Stimulated activated CD4-positive, alpha-beta T cell treated with anti-CD3 and anti-CD28 coated beads, TNF-alpha, amount 100 ng/mL, for 1 hour (primary cell): ENCODE results near the gene ADARB2.
"Not testable (repeated sequence)": the region's sequence is repeated elsewhere in the genome, so short reads cannot be mapped to it uniquely, and the experiment has no call there.

ENCODE experiments used
- DNase-seq, 3 donors: peaks; one replicate each; pipeline ENCODE4 v3.0.0-alpha.2; 2020; ENCODE audit warnings: low read depth in 3 of 3, low spot score in 1 of 3

ADARB2 gene

DNA sequence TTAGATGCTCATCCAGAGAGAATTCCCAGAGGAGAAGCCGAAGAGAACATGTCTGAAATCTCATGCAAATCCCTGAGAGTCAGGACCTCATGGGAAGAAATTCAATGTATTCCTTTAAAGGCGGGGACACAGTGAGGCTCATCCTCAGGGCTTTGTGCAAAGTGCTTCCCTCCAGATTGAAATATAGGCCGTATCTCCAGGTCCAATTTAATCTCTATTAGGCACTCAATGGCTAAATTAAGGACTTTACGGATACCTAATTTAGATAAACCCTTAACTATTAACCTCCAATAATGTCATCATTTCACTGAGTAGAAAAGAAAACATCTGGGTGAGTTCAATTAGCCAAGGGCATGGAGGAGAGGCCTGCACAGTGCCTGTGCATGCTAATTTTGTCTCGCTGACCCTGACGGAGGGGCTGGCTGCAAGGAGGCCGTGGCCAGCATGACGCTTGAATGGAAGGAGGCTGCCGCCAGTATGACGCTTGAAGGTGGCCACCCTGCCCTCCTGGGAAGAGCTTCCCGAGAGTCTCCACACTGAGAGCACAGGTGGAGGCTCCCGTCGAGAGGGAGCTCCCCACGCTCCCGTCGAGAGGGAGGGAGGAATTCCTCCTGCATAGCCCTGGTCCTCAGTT, 287.6 kb downstream of the ADARB2 start:
- DNase-seq, result no peak

DNA sequence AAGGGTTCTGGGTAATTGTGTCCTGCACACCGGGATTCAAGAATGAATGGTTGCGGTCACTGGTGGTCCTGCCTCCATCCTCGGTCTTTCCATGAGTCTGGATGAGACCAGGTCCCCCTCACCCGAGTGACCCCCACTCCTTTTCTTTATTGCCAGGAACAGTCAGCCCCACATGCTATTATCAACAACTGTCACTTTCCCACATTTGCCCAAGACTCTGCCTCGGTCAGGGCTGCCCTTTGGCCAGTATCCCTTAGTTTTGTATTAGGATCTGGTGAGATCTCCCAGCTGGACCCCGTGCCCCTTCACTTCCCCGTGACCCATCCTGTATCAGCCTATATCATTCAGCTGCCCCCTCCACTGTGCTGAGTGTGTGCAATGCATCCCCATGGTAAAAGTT, 288.3 kb downstream of the ADARB2 start:
- no peak for DNase-seq

DNA sequence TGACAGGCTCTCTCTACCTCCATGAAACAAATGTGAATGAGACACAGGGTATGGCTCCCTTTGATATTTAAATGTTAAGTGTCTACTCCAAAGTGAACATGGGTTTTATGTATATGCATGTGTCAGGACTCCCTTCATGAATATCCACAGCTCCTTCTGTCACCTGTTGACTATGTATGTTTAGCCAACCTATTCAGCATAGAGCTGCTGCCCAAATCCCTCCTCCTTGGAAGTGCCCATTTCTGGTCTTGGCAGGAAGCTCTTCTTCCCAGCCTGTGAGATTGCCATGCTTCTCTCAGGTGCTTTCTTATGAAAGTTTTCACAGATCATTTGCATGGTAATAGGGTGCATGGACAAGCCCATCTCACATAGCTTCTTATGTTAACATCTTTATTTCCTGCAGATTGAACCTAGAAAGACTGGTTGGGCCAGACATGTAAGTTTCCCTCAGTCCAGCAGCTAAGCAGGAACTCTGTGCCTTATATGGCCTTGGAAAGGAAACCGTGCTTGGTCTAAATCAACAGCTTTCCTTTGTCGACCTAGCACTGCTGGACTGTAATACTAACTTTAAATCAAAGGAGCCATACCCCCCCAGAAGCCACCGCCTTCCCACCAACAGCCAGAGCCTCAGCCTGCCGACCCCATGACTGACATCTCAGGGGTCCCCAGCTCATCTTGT, 288.9 kb downstream of the ADARB2 start:
- DNase-seq, result no peak

DNA sequence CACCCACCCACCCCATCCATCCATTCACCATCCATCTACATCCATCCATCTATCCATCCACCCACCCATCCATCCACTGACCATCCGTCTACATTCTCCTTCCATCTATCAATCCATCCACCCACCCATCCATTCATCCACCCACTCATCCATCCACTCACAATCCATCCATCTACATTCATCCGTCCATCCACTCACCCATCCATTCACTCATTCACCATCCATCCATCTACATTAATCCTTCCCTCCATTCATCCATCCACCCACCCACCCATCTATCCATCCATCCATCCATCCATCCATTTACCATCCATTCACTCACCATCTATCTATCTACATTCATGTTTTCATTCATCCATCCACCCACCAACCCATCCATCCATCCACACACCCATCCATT, 292.5 kb downstream of the ADARB2 start:
- no peak for DNase-seq

DNA sequence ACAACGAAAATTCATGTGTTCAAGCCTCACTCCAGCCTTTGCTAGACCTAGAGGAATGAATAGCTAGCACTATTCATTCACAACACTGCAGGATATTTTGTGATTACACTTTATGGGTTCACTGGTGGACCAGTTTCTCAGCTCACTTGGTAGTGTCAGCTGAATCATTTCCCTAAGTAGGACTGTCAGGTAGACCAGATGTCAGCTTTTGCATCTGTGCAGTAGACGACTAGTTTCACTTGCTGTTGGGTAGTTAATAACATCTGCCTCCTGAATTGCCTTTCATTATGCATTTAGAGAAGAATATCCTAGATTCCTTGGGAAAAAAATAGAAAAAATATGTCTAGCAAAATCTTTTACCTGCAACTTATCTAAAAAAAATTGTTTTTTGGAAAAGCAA, 296.4 kb downstream of the ADARB2 start:
- no peak for DNase-seq

DNA sequence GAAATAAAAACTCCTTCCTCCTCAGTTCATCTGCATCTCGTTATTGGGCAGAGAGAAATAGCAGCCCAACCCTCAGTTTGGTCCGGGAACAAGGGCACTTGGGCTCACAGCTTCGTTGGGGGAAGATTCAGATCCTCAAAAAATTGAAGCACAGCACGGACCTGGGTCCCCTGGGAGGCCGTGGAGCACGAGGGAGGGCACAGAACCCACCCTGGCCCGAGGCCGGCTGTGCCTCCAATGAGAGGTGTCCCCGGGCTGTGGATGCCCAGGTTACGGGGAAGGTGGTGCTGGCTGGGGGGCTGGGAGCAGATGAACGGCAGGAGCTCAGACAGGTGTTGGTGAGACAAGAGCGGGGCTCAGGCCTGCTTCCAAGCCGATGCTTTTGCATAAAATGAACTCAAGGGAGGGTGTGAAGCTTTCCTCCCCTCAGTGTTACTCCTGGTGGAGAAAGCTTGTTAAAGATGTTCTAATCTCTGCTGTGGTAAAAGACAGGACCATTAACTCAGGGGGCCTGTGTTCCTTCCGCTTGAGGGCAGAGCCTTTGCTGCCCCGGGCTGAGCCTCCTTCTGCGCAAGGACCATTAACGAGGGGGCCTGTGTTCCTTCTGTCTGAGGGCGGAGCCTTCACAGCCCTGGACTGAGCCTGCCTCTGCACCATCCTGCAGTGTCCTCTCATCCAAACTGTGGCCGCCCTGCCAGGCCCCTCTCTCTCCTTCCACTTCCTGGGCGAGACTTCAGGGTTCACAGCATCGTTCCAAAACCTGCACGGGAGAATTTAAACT, 302.2 kb downstream of the ADARB2 start:
- DNase-seq, result no peak

DNA sequence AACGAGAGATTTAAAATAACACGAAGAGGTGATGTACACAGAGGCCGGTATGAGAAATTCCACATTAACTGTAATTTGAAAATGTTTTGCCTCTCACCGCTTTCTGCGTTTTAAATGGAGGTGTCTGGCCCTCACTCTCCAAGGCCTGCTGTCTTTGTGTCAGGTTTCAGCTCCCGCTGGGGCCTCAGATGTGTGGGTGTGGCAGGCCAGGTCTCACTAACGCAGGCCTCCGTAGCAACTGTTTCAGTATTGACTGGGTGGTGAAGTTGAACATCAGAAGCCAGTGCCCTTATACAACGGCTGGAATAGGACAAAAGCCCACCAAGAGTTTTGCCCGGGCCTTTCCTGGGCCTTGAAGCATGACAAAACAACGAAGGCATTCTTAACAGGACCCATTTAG, 303.1 kb downstream of the ADARB2 start:
- no peak for DNase-seq

DNA sequence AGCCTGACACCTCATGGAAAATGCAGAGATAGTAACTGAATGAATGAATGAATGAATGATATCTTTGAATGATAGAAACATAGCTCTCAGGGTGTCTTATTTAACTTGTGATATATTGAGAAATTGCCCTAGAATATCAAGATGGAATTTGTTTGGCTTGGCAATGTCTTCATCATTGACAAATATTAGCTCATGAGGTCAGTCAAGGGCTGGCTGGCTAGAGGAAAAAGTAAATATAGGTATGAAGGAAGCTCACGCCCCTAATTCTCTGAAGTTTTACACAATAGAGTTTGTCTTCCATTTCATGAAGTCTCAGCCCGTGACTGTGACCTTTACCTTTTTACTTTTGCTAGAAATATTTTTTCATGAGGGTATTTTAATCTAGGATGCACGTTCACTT, 305.2 kb downstream of the ADARB2 start:
- no peak for DNase-seq

DNA sequence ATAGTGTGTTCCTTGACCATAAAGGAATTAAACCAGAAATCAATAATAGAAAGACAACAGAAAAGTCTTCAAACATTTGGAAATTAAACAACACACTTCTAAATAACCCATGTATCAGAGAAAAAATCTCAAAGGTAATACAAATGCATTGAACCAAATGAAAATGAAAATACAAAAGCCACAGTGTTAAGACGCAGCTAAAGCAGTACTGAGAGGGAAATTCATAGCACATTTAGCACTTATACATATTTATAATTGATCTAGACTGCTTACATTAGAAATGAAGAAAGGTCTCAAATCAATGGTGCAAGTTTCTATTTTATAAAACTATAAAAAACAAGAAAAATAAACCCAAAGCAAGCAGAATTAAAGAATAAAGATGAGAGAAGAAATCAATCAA, 306.1 kb downstream of the ADARB2 start:
- no peak for DNase-seq

DNA sequence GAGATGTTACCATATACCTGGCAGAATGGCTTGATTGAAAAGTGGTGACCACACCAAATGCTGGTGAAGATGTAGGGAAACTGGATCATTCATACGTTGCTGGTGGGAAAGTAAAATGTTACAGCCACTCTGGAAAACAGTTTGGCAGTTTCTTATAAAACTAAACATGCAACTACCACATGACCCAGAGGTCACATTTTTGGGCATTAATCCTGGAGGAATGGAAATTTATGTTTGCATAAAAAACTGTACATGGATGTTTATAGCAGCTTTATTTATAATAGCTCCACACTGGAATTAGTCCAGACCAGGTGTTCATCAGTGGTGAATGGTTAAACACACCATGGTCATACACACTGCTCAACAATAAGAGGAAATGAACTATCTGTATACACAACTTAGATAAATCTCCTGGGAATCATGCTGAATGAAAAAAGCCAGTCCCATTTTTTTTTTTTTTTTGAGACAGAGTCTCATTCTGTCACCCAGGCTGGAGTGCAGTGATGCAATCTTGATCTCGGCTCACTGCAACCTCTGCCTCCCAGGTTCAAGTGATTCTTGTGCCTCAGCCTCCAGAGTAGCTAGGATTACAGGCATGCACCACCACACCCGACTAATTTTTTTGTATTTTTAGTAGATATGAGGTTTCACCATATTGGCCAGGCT, 309.7 kb downstream of the ADARB2 start:
- not testable (repeated sequence) for DNase-seq

DNA sequence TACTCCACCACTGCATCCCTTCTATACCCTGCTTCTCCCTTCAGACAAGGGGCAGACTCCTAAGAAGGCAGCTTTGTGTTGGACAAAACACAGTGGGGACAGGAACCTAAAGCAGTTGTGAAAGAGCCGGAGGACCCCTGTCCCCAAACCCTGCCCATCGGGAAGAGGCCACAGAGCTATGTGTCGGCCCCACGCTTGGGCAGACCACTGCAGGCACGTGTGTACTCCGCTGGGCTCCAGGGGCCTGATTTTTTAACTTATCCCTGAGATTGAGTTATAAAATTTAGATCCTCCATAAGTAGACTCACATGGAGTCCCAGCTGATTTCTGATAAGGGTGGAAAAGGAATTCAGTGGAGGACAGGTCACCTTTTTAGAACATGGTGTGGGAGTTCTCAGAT, 310.5 kb downstream of the ADARB2 start:
- no peak for DNase-seq

DNA sequence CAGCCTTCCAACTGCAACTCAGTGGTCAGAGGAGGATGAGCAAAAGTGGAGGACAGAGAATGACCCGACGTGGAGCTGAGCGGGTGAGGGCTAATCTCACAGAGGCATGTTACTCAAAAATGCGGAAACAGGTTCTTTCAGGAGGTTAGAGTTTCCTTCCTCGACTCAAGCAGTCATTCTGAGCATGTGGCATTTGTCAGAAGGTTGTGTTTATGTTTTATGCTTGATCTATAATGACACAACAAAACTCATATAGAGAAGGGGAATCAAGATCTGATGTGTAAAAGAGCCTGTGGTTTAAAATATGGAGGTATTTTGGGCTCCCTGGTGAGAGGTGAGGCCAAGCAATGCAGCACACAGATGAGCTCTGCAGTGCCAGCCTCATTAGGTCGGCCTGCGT, 311.4 kb downstream of the ADARB2 start:
- DNase-seq, result no peak

DNA sequence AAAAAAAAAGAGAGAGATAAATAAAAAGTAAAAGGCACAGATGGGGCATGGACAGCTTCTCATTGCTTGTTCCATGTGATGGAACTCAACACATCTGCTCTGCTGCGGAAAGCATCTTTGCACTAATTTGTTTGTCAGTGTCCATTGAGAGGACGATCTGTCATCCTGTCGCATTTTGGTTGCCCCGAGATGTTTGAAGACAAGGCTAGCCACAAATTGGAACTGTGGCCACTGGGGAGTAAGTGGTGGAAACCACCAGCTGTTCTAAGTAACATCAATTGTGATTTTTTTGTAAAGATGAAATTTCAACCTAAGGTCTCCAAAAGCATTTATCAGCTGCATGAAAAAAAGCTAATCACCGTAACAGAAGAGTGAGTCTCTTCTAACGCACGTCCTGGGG, 312.7 kb downstream of the ADARB2 start:
- DNase-seq, result no peak

DNA sequence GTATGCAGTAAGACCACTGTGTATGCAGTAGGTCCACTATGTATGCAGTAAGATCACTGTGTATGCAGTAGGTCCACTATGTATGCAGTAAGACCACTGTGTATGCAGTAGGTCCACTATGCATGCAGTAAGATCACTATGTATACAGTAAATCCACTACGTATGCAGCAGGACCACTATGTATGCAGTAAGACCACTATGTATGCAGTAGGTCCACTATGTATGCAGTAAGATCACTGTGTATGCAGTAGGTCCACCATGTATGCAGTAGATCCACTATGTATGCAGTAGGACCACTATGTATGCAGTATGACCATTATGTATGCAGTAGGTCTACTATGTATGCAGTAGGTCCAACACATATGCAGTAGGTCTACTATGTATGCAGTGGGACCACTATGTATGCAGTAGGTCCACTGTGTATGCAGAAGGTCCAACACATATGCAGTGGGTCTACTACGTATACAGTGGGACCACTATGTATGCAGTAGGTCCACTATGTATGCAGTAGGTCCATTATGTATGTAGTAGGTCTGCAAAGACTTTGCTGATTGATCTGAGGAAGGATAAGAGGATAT, 313.6 kb downstream of the ADARB2 start:
- no peak for DNase-seq

DNA sequence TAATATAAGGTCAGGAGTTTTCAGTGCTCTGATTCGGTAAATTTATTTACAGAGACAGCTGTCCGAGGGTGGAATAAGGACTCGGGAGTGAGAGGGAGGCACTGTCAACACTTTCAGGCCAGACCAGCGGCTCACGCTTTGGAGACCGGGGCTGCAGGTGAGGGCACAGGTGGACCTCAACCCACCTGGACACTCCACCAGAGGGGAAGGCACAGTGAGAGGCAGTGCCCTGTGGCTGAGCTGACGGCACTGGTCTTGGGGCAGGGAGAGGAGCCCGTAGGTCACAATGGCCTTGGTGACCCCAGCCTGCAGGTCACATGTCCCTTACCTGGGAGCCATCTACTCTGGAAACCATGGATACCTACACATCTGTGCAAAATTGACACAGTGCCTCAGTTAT, 315.1 kb downstream of the ADARB2 start:
- no peak for DNase-seq

DNA sequence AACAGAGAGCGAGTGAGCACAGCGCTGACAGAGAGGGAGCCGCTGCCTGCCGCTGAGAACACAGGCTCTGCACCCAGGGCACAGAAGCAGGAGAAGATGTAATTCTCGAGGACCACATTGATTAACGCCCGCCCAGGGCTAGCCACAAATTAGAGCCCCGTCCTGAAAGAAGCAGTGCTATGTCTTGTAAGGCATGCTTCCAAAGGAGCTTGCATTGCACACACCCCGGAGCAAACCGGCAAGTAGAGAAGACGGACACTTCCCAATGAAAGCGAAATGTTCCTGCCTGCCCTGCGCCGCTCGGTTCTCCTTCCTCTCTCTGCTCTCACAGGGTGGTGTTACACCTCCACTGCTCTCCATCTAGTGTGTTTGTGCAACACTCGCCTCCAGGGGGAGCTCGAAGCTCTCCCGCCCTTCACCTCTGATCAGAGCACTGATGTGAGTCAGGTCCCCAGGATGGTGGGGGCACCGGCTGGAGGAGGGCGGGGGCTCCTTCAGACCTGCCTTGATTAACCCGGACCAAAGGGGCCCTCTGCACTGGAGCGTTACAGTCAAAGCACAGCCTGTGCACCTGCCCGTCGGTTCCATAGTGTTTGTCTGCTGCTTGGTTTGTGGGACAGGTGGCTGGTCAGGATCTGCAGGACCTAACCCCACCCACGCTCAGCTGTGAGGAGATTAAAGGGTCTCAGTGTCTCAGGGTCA, 316.5 kb downstream of the ADARB2 start:
- peak; percentile 3 to 51 (median 12) for DNase-seq

DNA sequence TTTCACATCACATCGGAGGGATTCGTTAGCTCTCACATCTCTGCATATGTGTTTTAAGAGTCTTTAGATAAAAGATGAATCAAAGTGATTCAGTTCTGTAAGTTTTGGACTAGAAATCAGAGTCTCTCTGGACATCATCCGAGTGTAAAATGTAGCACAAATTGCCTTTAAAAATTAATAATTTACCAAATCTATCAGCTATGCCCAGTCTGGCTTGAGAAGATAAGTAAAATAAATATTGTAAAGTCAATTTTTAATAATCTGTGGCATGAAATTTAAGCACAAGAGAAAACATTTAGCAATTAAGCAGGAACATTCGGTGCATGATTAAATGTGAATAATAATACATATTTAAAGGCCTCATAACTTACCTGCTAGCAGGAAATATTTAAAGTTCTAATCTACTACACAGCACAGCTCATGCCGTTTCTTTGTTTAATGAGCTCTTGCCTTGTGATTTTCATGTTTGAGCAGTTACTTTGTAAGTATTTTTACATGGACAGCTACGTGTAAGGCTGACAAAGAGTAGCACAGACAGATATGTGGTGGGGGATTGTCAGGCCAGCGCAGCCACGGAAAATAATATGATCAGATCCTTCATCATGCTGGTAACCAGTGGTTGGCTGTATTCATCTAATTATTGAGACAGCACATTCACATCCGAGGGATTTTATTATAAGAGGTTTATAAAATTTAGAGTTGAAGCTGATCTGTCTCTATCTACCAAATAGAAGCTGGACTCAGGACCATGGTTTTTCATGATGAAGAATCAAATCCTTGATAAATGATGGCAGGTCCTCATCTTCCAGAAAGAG, 317.3 kb downstream of the ADARB2 start:
- DNase-seq, result no peak

DNA sequence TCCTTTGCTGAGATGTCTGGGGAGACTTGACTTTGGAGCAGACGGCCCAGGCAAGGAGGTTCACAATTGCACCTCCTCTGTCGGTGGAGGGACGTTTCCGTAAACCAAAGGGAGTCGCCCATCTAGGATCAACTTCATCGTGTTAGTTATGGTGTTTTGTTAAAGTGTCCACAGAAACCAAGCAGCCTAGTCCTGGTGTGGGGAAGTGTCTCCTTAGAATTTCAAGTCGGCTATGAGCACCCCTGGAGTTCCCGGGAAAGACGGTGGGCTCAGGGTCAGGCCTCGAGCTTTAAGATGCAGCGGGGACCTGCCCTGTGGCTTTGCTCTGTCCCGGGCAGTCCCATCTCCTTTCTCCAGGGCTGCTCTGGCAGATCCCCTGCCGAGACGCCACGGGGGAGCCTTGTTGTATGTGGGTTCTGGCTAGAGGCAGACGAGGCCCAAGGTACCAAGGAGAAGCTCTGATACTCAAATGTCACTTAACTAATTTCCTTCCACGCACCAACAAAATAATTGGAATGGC, 319.2 kb downstream of the ADARB2 start:
- DNase-seq, result no peak

DNA sequence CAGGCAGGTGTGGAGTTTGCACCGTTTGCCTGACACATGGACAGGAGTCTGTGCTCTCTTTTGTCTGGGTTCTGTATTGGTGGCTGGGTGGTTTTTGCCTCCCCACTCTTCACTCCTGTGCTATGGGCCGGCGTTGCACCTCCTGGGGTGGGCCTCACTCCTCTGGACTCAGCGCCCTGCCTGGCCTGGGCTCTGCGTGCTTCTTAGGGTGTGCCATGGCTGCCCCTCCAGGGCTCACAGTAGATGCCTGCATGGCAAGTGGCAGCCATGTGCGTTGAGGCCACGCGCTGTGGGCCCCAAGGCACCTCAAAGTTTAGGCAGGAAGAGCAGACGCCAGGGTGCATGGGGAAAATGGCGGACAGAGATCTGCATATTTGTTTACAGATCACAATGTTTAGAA, 319.8 kb downstream of the ADARB2 start:
- DNase-seq, result no peak
